Esophagus squamous epithelium (tissue), 5 donors: ENCODE data around the gene ZNF644. TPM values are rescaled to one million over a fixed set of nuclear protein-coding genes. Genes with fewer than 3 reads are reported as not detected.
"Not testable (repeated sequence)": the region's sequence is repeated elsewhere in the genome, so short reads cannot be mapped to it uniquely, and the experiment has no call there.

ENCODE experiments used
- DNase-seq: peaks from one replicate; lab custom pipeline; 2025; lab: John Stamatoyannopoulos, UW
- H3K27ac ChIP-seq, 4 donors: fragments of 200-600 bp; sonication (generic); one replicate each; pipeline ENCODE4 v1.5.1; 2016 to 2019; ENCODE audit warnings: mild to moderate bottlenecking in 1 of 4
- H3K27me3 ChIP-seq, 4 donors: fragments of 200-600 bp; sonication (generic); 1 replicate in 3 of 4; 2 replicates in 1 of 4; pipeline versions ENCODE4 v1.5.1 to v1.6.0; 2017 to 2021; ENCODE audit warnings: antibody characterized with exemption in 1 of 4
- H3K36me3 ChIP-seq, 3 donors: fragments of 200-600 bp; sonication (generic); one replicate each; pipeline ENCODE4 v1.5.1; 2016 to 2019
- H3K4me1 ChIP-seq, 3 donors: fragments of 200-600 bp; sonication (generic); one replicate each; pipeline ENCODE4 v1.5.1; 2017 to 2019
- H3K4me3 ChIP-seq, 4 donors: fragments of 200-600 bp; sonication (generic); 1 replicate in 3 of 4; 2 replicates in 1 of 4; pipeline ENCODE4 v1.5.1; 2016 to 2019; ENCODE audit warnings: mild to moderate bottlenecking in 2 of 4, moderate library complexity in 1 of 4
- H3K9me3 ChIP-seq, 3 donors: fragments of 200-600 bp; sonication (generic); one replicate each; pipeline ENCODE4 v1.5.1; 2016 to 2019
- CTCF ChIP-seq, 6 experiments: fragments of 450-650 bp in 4 of 6; fragments of 200-600 bp in 2 of 6; sonication (generic) in 2 of 6; IDR thresholded peaks; one replicate each; pipeline ENCODE4 v1.5.1; 2016 to 2019; ENCODE audit warnings: antibody characterized with exemption in 6 of 6, mild to moderate bottlenecking in 4 of 6, moderate library complexity in 4 of 6
- POLR2A ChIP-seq, 4 donors: fragments of 450-650 bp; IDR thresholded peaks; one replicate each; pipeline ENCODE4 v1.6.1; 2017; ENCODE audit warnings: antibody characterized with exemption in 4 of 4, mild to moderate bottlenecking in 4 of 4, moderate library complexity in 3 of 4
- WGBS, 2 donors: methylation state at CpG; one replicate each; pipeline ENCODE4 v1.1.5; 2018; 5-methylcytosine and 5-hydroxymethylcytosine counted together
- intact Hi-C: fragments of 100-400 bp; cut with DNase I; formaldehyde crosslinking; loops from one replicate; pipeline ENCODE4 v1.15.0; 2022
- total RNA-seq, 4 donors: library from RNA; depleted of rRNA; stranded (reverse); fragments of >200 nt; gene quantifications; one replicate each; pipeline ENCODE4 v1.1.0, GENCODE V29; 2016
- donor health status: DM: yes; HTN: yes; CAD: no.

ZNF644 gene
- total RNA-seq, 4 donors from 2014 or later = 19.6 to 51.3 (median 31.5) TPM

GRCh38 chr1:90943966-90944365, 77.9 kb downstream of the ZNF644 start:
- no peak for TF ChIP-seq CTCF (IDR thresholded peaks at IDR 0.05)
- Histone ChIP-seq H3K27me3 (no peaks in the 10 kb centered on the region), H3K4me1 (no peaks in the 10 kb centered on the region), H3K4me3 (no peak overlapping the region), H3K27ac (no peak overlapping the region), H3K36me3 (peaks cover 0 to 37% (median 0%) of the 10 kb centered on the region in 3 donors), H3K9me3 (no peaks in the 10 kb centered on the region)
- no peak for DNase-seq
- WGBS, 2 donors = 84 to 93% methylated on average over 4 of the region's 4 CpGs
- intact Hi-C loops = no loop called here

GRCh38 chr1:90940746-90941145, 81.1 kb downstream of the ZNF644 start:
- Histone ChIP-seq H3K4me3 (no peak overlapping the region), H3K27me3 (no peaks in the 10 kb centered on the region), H3K9me3 (no peaks in the 10 kb centered on the region), H3K36me3 (peaks cover 0 to 52% (median 0%) of the 10 kb centered on the region in 3 donors), H3K27ac (no peak overlapping the region), H3K4me1 (no peaks in the 10 kb centered on the region)
- DNase-seq = no peak
- TF ChIP-seq POLR2A (IDR thresholded peaks at IDR 0.05) (no peak), CTCF (IDR thresholded peaks at IDR 0.05) (no peak)
- intact Hi-C loops = no loop called here
- WGBS, 2 donors = 92 to 100% methylated on average over 2 of the region's 2 CpGs

GRCh38 chr1:90936731-90937130, 85.1 kb downstream of the ZNF644 start:
- DNase-seq = no peak
- no peaks in the 10 kb centered on the region for H3K27me3 ChIP-seq
- no peaks in the 10 kb centered on the region for H3K9me3 ChIP-seq
- peaks cover 0 to 58% (median 0%) of the 10 kb centered on the region in 3 donors for H3K36me3 ChIP-seq
- no peak overlapping the region for H3K4me3 ChIP-seq
- H3K27ac ChIP-seq = no peak overlapping the region
- no peaks in the 10 kb centered on the region for H3K4me1 ChIP-seq
- intact Hi-C loops = no loop called here
- 90 to 94% methylated on average over 1 of the region's 1 CpG for WGBS, 2 donors
- TF ChIP-seq POLR2A (IDR thresholded peaks at IDR 0.05) = no peak
- TF ChIP-seq CTCF (IDR thresholded peaks at IDR 0.05) = no peak

- Histone ChIP-seq H3K27me3 (no peaks in the 10 kb centered on the region), H3K4me3 (no peak overlapping the region), H3K4me1 (no peaks in the 10 kb centered on the region), H3K27ac (no peak overlapping the region), H3K36me3 (peaks cover 0 to 56% (median 0%) of the 10 kb centered on the region in 3 donors), H3K9me3 (no peaks in the 10 kb centered on the region)
- intact Hi-C loops = no loop called here
- no peak for DNase-seq
- TF ChIP-seq CTCF (IDR thresholded peaks at IDR 0.05) = no peak
- TF ChIP-seq POLR2A (IDR thresholded peaks at IDR 0.05) = no peak
- WGBS, 2 donors = 82 to 87% methylated on average over 4 of the region's 4 CpGs
These were observed 85.8 kb downstream of the ZNF644 start for GRCh38 chr1:90936061-90936460.

GRCh38 chr1:90928231-90928630, 93.6 kb downstream of the ZNF644 start:
- DNase-seq, H3K9me3 ChIP-seq, H3K27me3 ChIP-seq, H3K36me3 ChIP-seq, H3K4me3 ChIP-seq, intact Hi-C loops, H3K27ac ChIP-seq: not testable (repeated sequence)
- 89 to 99% methylated on average over 8 of the region's 8 CpGs for WGBS, 2 donors
- H3K4me1 ChIP-seq = peaks cover 0 to 20% (median under 1%) of the 10 kb centered on the region in 3 donors

- H3K27me3 ChIP-seq, H3K4me3 ChIP-seq, H3K27ac ChIP-seq, H3K9me3 ChIP-seq, DNase-seq, H3K36me3 ChIP-seq, intact Hi-C loops: not testable (repeated sequence)
- H3K4me1 ChIP-seq = peaks cover 0 to 25% (median 5%) of the 10 kb centered on the region in 3 donors
- WGBS, 2 donors = 96% methylated on average over 5 of the region's 5 CpGs
These were observed 94.2 kb downstream of the ZNF644 start for GRCh38 chr1:90927674-90928073.
